SH-SY5Y (cell line): ENCODE data around the gene GLMP.

Experiments used
- GATA2 ChIP-seq: IDR thresholded peaks from 2 replicates; pipeline ENCODE4 v1.6.1; 2011; ENCODE audit warnings: mild to moderate bottlenecking, low read depth, low read length
- GATA3 ChIP-seq: IDR thresholded peaks from 2 replicates; pipeline ENCODE4 v1.6.1; 2011; ENCODE audit warnings: low read depth, mild to moderate bottlenecking, low read length, moderate library complexity

- no peak for TF ChIP-seq GATA2
- no peak for TF ChIP-seq GATA3
Observed at GRCh38 chr1:156263288-156263655, 32.2 kb downstream of the GLMP start.
